ELF-1 (cell line): Measurements from ENCODE around the gene POLE3.
"Not testable (repeated sequence)": the region's sequence is repeated elsewhere in the genome, so short reads cannot be mapped to it uniquely, and the experiment has no call there.

Experiments
- DNase-seq: peaks from one replicate; pipeline ENCODE4 v3.0.0-alpha.2; 2016; ENCODE audit warnings: low read depth, low spot score

POLE3 gene

DNA sequence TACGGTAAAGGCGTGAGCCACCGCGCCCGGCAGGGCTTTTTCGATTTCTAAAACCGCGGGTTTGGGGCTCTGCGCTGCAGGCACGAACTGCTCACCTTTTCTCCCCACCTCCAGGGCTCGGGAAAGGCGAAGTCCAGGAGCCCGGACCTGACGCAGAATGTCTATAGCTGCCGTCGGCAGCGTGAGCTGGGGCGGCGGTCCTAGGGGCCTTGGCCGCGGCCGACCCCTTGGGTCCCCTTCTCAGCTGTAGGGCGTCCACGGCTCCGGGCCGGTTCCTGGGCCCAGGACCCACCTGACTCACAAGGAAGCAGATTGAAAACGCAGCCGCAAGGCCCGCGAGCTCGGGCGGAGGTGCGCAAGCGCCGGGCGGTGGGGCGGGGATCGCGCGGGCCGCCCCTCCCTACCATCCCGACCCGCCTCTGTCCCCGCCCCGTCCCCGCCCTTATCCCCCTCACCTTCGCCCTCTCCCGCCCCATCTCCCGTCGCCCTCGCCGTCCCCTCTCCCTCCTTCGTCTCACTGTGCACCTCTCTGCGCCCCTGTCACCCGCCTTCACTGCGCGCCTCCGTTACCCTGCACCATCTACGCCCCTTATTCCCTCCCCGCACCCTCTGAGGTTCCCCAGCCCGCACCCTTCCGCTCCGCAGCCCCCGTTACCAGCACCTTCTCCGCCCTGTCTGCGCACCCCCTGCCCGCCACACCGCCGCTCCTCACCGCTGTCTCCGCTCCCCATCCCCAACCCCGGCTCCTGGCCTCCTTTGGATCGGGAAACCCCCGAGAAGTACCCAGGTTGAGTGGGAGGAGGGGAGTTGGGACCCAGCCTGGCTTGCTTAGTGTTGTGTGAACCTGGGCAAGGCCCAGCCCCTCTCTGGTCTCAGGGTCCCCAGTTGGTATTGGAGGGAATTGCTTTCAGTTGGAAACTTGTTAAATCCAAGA is 33.6 kb downstream of the POLE3 start, which contains the start of gene HDHD3:
Gene HDHD3 (minus strand): TSS at position 353 of the 934 bp plus-strand sequence. CDS start 2,632 bp downstream, outside the sequence.
- DNase-seq, result peak; percentile 90

DNA sequence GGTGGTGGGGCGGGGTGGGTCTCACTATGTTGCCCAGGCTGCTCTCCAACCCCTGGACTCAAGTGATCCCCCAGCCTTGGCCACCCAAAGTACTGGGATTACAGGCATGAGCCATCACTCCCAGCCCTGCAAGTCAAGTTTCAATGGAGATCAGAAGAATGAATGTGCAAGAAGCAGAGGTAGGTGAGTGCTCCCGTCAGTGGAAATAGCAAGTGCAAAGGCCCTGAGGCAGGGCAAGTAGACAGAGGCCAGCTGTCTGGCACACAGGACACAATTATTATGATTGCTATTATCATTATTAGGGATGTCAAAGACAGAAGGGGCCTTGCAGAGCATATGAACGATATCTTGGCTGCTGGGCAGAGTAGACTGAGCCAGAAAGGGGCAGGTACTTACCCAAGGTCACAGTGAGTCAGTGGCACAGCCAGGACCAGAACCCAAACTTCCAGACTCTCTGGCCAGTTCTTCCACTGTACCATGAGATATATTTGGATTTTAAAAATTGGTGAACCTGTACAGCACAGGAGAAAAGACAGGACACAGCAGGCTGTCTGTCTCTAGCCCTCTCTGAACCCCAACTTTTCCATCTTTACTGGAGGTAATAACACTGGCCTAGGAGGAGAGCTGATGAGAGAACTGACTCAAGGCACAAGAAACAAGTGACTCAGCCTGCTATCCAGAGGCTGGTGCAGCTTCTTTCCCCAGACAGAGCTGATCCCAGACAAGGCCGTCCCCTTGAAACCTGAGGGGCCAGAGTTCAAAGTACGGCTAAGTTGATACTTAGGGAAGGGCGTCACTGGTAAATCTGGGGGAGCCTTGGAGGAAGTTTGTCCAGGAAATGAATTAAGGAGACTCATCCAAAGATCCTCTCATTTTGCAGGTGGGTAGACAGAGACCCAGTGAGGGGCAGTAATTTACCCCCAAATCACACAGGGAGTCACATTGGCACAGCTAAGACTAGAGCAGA is 35.1 kb downstream of the POLE3 start:
- DNase-seq, result no peak

DNA sequence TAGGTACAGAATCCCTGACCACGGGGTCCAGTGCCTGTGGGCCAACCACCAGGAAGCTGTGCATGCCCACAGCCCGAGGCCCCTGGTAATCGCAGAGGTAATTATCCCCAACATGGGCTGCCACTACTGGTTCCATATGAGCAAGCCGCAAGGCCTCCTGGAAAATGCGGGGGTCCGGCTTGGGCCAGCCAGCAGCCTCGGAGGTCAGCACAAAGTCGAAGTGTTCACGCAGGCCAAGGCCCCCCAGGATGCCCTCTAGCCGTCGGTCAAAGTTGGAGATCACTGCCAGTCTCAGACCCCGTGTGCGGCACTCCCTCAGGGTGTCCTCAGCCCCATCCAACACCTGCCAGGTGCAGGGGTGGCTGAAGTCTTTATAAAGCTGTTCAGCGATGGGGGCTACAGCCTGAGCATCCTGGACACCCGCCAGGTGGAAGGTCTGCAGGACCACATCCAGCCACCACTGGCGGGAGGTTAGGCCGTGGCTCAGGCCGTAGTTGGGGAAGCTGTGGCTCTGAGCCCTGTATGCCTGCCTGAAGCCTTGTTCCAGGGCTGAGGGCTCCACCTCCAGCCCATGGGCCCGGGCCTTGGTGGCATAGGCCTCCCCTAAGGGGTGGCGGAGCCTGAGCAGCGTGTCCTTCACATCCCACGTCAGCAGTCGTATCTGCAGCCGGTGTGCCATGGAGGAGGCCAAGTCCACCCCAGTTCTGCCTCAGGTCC is 36.6 kb downstream of the POLE3 start:
- DNase-seq, result no peak

DNA sequence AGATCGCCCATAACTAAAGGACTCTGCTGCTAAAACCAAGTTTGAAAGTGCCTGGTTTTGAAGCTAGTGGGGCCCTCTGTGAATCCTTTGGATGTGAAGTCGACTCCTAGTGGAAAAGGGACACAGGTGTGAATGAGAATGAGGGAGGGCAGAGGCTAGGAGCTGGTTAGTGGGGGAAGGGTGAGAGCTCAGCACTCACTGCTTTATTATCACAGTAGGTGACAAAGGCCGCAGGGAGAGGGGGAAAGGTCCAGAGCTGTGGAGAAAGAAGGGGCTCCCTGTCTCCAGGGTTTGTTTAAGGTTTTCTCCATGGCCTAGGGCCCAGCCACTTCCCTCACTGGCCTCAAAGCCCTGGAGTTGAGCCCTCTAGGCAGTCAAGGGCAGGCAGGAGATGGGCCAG is 37.2 kb downstream of the POLE3 start:
- DNase-seq, result no peak

DNA sequence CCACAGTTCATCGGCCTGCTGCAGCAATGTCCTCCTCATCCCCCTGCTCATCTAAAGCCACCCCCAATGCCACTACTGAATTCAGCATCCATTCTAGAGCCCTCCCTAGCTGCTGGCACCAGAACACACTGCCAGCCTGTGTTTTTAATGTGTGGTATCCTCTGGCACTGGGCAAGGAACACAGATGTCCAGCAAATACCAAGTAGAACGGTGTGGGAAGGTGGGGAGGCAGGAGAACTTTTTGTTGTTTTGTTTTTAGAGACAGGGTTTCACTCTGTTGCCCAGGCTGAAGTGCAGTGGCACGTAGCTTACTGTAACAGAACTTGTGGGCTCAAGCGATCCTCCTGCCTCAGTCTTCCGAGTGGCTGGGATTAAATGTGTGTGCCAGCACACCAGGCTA is 38.4 kb downstream of the POLE3 start:
- DNase-seq, result no peak

DNA sequence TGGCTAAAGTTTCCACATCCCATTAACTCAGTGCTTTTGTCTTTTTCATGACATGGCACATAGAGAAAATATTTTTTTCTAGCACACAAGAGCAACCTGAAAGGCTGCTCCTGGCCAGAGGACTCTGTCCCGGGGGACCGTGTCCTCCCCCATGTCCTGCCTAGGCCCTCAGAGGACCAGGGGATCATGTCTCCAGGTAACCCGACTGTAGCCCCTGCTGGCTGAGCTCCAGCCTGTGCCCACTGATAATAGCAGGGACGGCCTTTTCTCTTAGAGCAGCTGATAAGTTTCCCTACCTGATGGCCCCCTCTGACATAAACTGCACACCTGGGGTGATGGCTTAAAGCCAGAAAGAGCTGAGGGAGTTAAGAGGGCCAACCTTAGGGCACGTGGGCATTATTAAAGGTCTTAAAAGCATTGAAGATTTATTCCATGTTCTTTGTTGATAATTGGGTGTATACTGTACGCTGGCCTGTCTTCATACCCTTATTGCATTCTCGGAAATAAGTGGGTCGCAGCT is 39.6 kb downstream of the POLE3 start:
- DNase-seq, result no peak

DNA sequence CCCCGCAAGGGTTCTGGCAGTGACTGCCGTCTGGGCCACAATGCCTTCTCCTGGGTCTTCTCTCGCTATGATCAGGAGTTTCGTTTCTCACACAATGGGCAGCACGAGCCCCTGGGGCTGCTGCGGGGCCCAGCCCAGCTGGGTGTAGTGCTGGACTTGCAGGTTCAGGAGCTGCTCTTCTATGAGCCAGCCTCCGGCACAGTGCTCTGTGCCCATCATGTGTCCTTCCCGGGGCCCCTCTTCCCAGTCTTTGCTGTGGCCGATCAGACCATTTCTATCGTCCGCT is 40.7 kb downstream of the POLE3 start:
- no peak for DNase-seq

DNA sequence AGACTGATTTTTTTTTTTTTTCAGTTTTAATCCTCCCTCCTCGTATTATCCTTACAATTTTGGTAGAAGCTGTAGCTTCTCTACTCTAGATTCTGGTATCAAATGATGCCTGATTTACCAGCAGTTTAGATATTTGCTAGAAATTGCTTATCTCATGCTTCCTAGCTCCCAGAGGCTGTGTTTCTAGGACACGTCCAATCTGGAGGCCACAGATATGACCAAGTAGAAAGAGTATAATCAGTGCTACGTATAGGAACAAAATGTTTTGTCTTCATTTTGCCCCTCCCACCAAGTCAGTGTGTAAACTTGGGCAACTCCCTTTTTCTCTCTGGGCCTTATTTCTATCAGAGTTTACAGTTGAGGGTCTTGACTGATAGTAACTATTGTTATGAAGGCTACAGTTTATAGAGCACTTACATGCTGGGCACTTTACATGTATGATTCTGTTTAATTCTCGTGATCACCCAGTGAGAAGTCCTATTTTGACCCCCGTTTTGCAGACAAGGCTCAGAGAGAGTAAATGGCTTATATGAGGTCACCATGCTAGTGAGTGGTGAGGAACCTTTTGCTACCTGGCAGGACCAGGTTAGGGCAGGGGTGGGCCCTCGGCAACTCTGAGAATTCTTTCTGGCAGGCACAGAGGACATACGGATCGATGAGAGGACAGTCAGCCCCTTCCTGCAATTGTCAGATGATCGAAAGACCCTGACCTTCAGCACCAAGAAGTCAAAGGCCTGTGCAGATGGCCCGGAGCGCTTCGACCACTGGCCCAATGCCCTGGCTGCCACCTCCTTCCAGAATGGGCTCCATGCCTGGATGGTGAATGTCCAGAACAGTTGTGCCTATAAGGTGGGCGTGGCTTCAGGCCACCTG is 41.3 kb downstream of the POLE3 start:
- no peak for DNase-seq

DNA sequence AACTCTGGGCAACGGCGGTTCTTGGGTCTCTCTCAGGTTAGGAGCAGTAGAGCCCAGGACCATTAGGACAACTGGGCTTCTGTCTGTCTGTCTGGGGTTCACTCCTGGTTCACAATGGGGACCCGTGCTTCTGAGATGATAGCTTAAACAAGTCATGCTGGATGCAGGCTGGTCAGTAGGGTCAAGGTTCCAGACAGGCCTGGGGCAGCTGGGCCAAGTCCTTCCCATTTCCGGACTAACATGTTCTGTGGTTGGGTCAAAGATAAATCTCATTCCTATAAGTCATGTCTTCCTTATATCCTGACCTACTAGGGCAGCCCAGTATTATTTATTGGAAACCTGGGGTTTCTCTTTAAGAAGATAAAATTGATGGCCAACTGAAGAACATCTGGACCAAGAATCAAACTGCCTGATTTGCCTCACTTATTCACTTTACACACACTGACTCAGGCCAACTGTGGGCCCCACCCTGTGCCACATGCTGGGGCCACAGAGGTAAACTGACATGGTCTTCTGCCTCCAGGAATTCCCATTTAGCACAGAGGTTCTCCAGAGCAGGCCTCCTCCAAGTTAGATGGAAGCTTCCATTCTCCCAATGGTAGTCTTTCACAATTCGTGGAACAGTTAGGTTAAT is 42.0 kb downstream of the POLE3 start:
- DNase-seq, result no peak

DNA sequence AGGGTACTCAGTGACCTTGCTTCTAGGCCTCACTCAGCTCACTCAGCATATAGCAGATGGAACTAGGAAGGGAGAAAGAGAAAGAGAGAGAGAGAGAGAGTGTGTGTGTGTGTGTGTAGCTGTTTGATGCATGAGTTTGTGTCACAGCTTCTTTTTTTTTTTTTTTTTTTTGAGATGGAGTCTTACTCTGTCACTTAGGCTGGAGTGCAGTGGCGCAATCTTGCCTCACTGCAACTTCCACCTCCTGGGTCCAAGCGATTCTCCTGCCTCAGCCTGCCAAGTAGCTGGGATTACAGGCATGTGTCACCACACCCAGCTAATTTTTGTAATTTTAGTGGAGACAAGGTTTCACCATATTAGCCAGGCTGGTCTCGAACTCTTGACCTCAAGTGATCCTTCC is 44.8 kb downstream of the POLE3 start:
- DNase-seq, result not testable (repeated sequence)

DNA sequence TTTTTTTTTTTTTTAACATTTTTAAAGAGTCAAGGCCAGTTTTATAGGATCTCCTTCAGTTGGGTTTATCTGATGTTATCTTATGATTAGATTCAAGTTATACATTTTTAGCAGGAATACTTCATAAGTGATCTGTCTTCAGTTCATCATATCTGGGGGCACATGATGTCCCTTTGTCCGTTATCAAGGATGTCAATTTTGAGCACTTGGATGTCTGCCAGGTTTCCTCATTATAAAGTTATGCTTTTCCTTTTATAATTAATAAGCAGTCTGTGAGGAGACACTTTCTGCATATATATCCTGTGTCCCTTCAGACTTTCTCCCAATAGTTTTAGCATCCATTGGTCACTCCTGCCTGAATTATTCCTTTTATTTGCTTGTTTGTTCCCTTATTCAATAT is 45.5 kb downstream of the POLE3 start:
- DNase-seq, result no peak

DNA sequence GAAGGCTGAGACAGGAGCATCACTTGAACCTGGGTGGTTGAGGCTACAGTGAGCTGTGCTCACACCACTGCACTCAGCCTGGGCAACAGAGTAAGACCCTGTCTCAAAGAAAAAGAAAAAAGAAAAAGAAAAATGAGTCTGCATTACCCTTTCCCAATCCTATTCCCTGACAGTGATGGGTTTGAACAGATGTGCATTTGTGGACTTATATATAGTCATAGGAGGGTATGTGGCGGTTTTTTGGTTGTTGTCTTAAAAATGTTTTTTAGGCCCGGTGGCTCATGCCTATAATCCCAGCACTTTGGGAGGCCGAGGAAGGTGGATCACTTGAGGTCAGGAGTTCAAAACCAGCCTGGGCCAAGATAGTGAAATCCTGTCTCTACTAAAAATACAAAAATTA is 47.1 kb downstream of the POLE3 start:
- DNase-seq, result no peak

DNA sequence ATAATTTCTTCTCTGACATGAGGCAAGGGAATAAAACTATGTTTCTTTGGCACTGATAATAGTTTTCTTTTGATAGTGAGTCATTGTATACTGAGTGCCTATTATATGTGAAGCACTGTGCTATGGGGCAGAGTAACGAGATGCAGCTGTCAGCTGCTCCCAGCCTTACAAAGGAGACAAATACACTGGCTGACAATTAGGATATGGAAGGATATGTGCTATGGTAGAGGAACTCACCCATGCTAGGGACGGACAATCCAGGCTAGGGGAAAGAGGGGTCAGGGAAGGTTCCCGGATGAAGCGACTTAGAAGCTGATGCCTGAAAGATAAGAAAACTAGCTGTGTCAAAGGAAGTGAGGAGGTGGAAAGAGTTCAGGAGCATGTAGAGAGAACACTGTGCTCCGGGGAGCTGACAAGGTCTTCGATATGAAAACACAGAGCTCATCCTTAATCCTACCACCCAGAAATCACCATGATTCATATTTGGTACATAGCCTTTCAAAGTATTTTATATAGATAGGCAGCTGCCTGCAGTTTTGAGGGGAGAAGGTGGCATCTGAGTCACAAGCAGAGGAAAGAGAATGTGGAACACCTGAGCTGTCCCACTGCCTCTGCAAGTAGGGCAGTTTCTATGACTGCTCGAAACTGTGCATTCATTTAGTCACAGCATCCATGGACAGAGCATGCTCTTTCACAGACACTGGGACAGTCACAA is 49.0 kb downstream of the POLE3 start:
- no peak for DNase-seq

DNA sequence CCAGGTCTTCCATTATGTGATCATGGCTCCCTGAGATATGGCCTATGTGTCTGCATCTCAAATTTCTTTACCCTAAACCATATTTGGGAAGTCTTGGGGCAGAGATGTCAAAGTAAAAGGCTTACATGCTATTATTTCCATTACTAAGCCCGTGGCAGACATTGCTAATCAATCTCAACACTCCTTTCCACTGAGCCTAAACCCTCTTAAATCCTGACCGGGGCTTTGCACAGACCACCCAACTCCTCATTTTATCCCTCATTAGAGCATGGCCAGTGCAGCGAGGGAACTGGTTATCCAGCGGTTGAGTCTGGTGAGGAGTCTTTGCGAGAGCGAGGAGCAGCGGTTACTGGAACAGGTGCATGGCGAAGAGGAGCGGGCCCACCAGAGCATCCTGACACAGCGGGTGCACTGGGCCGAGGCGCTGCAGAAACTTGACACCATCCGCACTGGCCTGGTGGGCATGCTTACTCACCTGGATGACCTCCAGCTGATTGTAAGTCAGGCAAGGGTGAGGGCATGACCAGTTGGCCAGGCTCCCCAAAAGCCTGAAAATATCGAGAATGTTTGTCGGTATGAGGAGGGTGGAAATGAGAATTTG is 50.1 kb downstream of the POLE3 start:
- no peak for DNase-seq

DNA sequence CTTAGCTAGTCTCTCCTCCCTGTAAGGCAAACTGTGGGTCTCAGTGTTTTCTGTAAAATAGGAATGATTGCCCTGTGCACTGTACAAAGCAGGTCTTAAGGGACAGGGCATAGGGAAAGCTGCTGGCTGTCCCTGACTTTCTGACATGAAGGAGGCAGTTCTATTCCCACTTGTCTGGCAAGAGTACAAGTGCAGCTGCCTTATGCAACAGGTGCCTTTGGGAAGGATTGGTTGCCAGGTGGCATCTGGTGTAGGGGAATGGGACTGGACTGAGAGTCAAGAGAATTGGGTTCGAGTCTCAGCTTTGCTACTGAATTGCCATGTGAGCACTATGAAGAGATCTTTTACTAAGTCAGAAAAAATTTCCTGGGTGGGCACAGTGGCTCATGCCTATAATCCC is 51.1 kb downstream of the POLE3 start:
- no peak for DNase-seq
